NB4 (cell line): ENCODE results near the gene TMEM178B.

Experiments
- DNase-seq: peaks from one replicate; pipeline ENCODE4 v3.0.0; 2010; ENCODE audit warnings: low read depth
- H3K4me3 ChIP-seq: one replicate; pipeline ENCODE4 v1.5.1; 2011; ENCODE audit warnings: mild to moderate bottlenecking, low read depth, low read length, moderate library complexity
- CTCF ChIP-seq: IDR thresholded peaks from one replicate; pipeline ENCODE4 v1.5.1; 2012; ENCODE audit warnings: low read depth, low read length
- MAX ChIP-seq: IDR thresholded peaks from 2 replicates; pipeline ENCODE4 v1.6.1; 2011; ENCODE audit warnings: low read depth, low read length
- MYC ChIP-seq: IDR thresholded peaks from 2 replicates; pipeline ENCODE4 v1.6.1; 2011; ENCODE audit warnings: low read depth, low read length
- POLR2A ChIP-seq: IDR thresholded peaks from 2 replicates; pipeline ENCODE4 v1.6.1; 2011; ENCODE audit warnings: mild to moderate bottlenecking; ENCODE audit not compliant: insufficient read length; ENCODE audit errors: extremely low read depth

The TMEM178B gene

GRCh38 chr7:141094336-141095070, 20.6 kb downstream of the TMEM178B start:
- TF ChIP-seq MYC, result no peak
- TF ChIP-seq CTCF, result no peak
- TF ChIP-seq POLR2A, result no peak
- no peak for TF ChIP-seq MAX
- no peak for DNase-seq
- H3K4me3 ChIP-seq, result no peak overlapping the region

GRCh38 chr7:141097430-141097829, 23.6 kb downstream of the TMEM178B start:
- no peak overlapping the region for H3K4me3 ChIP-seq
- no peak for TF ChIP-seq MYC
- no peak for TF ChIP-seq CTCF
- no peak for TF ChIP-seq MAX
- no peak for TF ChIP-seq POLR2A
- peak; percentile 44 for DNase-seq

- DNase-seq, result no peak
- no peak overlapping the region for H3K4me3 ChIP-seq
- TF ChIP-seq MYC (no peak), POLR2A (no peak), MAX (no peak), CTCF (no peak)
These were observed 28.6 kb downstream of the TMEM178B start for GRCh38 chr7:141102436-141102835.

GRCh38 chr7:141103847-141104429, 30.1 kb downstream of the TMEM178B start:
- H3K4me3 ChIP-seq, result no peak overlapping the region
- DNase-seq, result no peak
- no peak for TF ChIP-seq MAX
- TF ChIP-seq CTCF, result no peak
- no peak for TF ChIP-seq POLR2A
- no peak for TF ChIP-seq MYC

GRCh38 chr7:141113131-141113530, 39.3 kb downstream of the TMEM178B start:
- TF ChIP-seq MAX, result no peak
- no peak for TF ChIP-seq CTCF
- no peak for TF ChIP-seq MYC
- no peak for TF ChIP-seq POLR2A
- no peak for DNase-seq
- H3K4me3 ChIP-seq, result no peak overlapping the region
